H7 (cell line): ENCODE measurements around the gene TMEM234. TPM values are rescaled to one million over a fixed set of nuclear protein-coding genes. Genes with fewer than 3 reads are reported as not detected.
"Not testable (repeated sequence)": the region's sequence is repeated elsewhere in the genome, so short reads cannot be mapped to it uniquely, and the experiment has no call there.

Experiments used
- DNase-seq: peaks from one replicate; pipeline ENCODE4 v3.0.0; 2012
- H3K27me3 ChIP-seq: 2 replicates; pipeline ENCODE4 v1.6.0; 2011; ENCODE audit warnings: mild to moderate bottlenecking, low read length; ENCODE audit not compliant: control insufficient read depth, insufficient read depth
- H3K36me3 ChIP-seq: replicated peaks from 2 replicates; pipeline ENCODE4 v1.5.1; 2011; ENCODE audit warnings: low read length; ENCODE audit not compliant: control insufficient read depth, insufficient read depth
- H3K4me3 ChIP-seq: 2 replicates; pipeline ENCODE4 v1.5.1; 2011; ENCODE audit warnings: low read depth, mild to moderate bottlenecking, control low read depth, low read length, moderate library complexity; ENCODE audit not compliant: insufficient read depth
- total RNA-seq: library from RNA; depleted of rRNA; stranded (reverse); fragments of >200 nt; shearing (Covaris generic); gene quantifications from 2 replicates; pipeline ENCODE4 v1.2.3, GENCODE V29; 2014; rRNA removed

TMEM234 gene
- 11.8 and 16.3 TPM in 2 replicates for total RNA-seq

DNA sequence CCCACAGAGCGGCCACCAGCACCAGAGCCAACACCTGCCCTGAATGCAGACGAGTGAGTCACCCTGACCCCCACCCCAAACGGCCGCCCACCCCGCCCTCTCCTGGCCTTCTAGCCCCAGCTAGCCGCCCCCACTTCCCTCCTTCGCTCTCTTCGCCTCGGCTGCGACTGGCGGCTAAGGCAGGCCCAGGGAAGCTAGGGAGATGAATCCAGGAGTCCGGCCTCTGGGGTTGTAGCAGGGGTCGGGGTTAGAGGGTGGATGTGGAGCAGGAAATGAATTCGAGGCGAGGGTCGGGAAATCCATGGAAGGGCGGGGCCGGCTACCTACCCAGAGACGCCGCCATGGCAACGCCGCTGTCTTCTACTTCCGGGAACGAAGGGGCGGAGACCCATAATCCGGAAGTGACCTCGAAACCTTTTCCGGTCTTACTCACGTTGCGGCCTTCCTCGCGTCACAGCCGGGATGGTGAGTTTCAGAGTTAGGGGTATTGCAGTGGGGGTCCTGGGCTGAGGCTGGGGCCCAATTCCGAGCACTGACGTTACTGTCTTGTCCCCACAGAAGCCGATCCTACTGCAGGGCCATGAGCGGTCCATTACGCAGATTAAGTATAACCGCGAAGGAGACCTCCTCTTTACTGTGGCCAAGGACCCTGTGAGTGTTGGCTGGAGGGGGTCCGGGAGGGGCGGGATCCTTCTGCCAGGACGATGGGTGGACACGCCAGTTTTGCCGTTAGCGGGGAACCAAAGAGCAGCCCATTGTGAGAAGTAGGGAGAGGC is at the start of gene TMEM234, which contains the start of gene EIF3I:
Gene TMEM234 (minus strand): TSS at position 374 of the 776 bp plus-strand sequence. CDS start 31 bp downstream, at position 343.
Gene EIF3I (plus strand): TSS at position 428 of the 776 bp plus-strand sequence. CDS start 35 bp downstream, at position 463.
- peak within 1 kb of the TSS; percentile 98 for H3K4me3 ChIP-seq
- H3K36me3 ChIP-seq, result peaks cover 20% of the 10 kb centered on the region
- no peaks in the 10 kb centered on the region for H3K27me3 ChIP-seq
- peak; percentile 96 for DNase-seq

DNA sequence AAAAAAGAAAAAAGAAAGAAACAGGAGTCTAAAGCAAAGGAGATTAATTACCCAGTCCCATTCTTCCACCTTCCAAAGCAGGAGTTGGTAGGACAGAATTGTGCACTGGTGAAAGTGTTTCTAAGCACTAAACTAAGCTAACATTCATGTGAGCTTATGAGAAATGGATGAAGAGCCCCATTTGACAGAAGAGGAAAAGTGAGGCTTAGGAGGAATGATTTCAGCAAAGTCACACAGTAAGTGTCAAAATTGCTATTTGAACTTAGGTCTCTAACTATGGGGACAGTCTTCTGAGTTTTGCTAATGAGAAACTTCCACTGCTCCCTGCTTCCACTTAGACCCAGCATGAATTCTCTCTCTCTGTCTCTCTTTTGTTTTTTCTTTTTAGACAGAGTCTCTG is 47.6 kb upstream of the TMEM234 start:
- DNase-seq, result no peak
- Histone ChIP-seq H3K27me3 (no peaks in the 10 kb centered on the region; the same call in 1 of the 2 replicates), H3K4me3 (no peak overlapping the region), H3K36me3 (no peaks in the 10 kb centered on the region)

GRCh38 chr1:32266921-32267591 is 44.9 kb upstream of the TMEM234 start:
- Histone ChIP-seq H3K27me3 (no peaks in the 10 kb centered on the region), H3K36me3 (no peaks in the 10 kb centered on the region), H3K4me3 (no peak overlapping the region)
- no peak for DNase-seq

DNA sequence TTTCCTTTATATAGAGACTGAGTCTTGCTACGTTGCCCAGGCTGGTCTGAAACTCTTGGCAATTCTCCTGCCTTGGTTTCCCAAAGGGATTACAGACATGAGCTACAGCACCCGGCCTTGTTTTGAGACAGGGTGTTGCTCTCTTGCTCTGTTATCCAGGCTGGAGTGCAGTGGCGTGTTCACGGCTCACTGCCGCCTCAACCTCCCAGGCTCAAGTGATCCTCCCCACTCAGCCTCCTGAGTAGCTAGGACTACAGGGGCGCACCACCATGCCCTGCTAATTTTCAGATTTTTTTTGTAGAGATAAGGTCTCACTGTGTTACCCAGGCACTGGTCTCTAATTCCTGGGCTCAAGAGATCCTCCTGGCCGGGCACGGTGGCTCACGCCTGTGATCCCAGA is 43.7 kb upstream of the TMEM234 start:
- H3K4me3 ChIP-seq, result no peak overlapping the region

GRCh38 chr1:32263744-32264143 is 41.6 kb upstream of the TMEM234 start:
- no peak for DNase-seq
- Histone ChIP-seq H3K4me3 (no peak overlapping the region), H3K36me3 (no peaks in the 10 kb centered on the region), H3K27me3 (no peaks in the 10 kb centered on the region)

More for the DNA sequence above, 43.7 kb upstream of the TMEM234 start:
- no peak for DNase-seq
- no peaks in the 10 kb centered on the region for H3K27me3 ChIP-seq
- H3K36me3 ChIP-seq, result no peaks in the 10 kb centered on the region

GRCh38 chr1:32263236-32263593 is 41.1 kb upstream of the TMEM234 start:
- H3K36me3 ChIP-seq, H3K4me3 ChIP-seq, H3K27me3 ChIP-seq, DNase-seq: not testable (repeated sequence)

DNA sequence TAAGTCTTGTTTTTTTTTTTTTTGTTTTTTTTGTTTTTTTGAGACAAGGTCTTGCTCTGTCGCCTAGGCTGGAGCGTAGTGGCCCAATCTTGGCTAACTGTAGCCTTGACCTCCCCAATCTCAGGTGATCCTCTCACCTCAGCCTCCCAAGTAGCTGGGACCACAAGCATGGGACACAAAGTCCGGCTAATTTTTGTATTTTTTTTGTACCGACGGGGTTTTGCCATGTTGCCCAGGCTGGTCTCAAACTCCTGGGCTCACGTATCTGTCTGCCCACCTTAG is 35.0 kb upstream of the TMEM234 start:
- Histone ChIP-seq H3K36me3 (no peaks in the 10 kb centered on the region), H3K27me3 (no peaks in the 10 kb centered on the region), H3K4me3 (no peak overlapping the region)
- no peak for DNase-seq

GRCh38 chr1:32256473-32257226 is 34.5 kb upstream of the TMEM234 start:
- Histone ChIP-seq H3K36me3 (no peaks in the 10 kb centered on the region), H3K4me3 (no peak overlapping the region), H3K27me3 (no peaks in the 10 kb centered on the region)
- DNase-seq, result no peak

- DNase-seq, result no peak
Measured at GRCh38 chr1:32255072-32256071, 33.2 kb upstream of the TMEM234 start.

GRCh38 chr1:32250893-32251716 is 29.0 kb upstream of the TMEM234 start, which contains the start of gene LCK:
TSS of gene LCK (plus strand) at chr1:32251265. CDS start at chr1:32274330, 23,065 bp downstream.
- H3K27me3 ChIP-seq, result no peaks in the 10 kb centered on the region
- H3K4me3 ChIP-seq, result no peak within 1 kb of the TSS
- no peaks in the 10 kb centered on the region for H3K36me3 ChIP-seq
- DNase-seq, result peak; percentile 56

More at GRCh38 chr1:32255072-32256071, 33.2 kb upstream of the TMEM234 start:
- H3K36me3 ChIP-seq, result no peaks in the 10 kb centered on the region
- H3K4me3 ChIP-seq, result no peak overlapping the region
- H3K27me3 ChIP-seq, result no peaks in the 10 kb centered on the region

GRCh38 chr1:32249831-32250525 is 27.8 kb upstream of the TMEM234 start:
- peak; percentile 53 for DNase-seq
- Histone ChIP-seq H3K4me3 (no peak overlapping the region), H3K36me3 (no peaks in the 10 kb centered on the region), H3K27me3 (no peaks in the 10 kb centered on the region)

GRCh38 chr1:32247983-32248889 is 26.1 kb upstream of the TMEM234 start:
- Histone ChIP-seq H3K4me3 (peak overlapping the region; percentile 46), H3K27me3 (no peaks in the 10 kb centered on the region), H3K36me3 (no peaks in the 10 kb centered on the region)
- peak; percentile 97 for DNase-seq
